ENCODE results near the gene ZNF575. TPM values are rescaled to one million over a fixed set of nuclear protein-coding genes. Genes with fewer than 3 reads are reported as not detected.
A peak's percentile ranks its signal among the peaks of the same experiment; 100 is the strongest.

The ZNF575 gene
- total and polyA plus RNA-seq, 4 donors: 0.08 to 1.0 (median 0.49) TPM

GRCh38 chr19:43562698-43563241 is 29.8 kb downstream of the ZNF575 start:
- Histone ChIP-seq H3K27ac (ENCODE audit: low read depth in 1 of 2, low read length in 2 of 2) (peak overlapping the region; percentile 19 to 50), H3K27me3 (ENCODE audit: control insufficient read depth in 4 of 4, insufficient read depth in 4 of 4, low read length in 3 of 4) (no peaks in the 10 kb centered on the region), H3K4me1 (ENCODE audit: control insufficient read depth in 4 of 4, insufficient read depth in 4 of 4, low read length in 3 of 4) (no peaks in the 10 kb centered on the region), H3K9me3 (ENCODE audit: control insufficient read depth in 4 of 4, low read length in 3 of 4) (no peaks in the 10 kb centered on the region), H3K36me3 (ENCODE audit: control insufficient read depth in 4 of 4, insufficient read depth in 3 of 4, low read depth in 1 of 4, low read length in 3 of 4) (peaks cover 0 to 7% (median 2%) of the 10 kb centered on the region in 4 donors), H3K9ac (ENCODE audit: low read depth in 1 of 2, low read length in 2 of 2) (no peak overlapping the region), H3K4me3 (ENCODE audit: low read depth in 1 of 3, low read length in 3 of 3) (no peak overlapping the region)
- TF ChIP-seq SP1 (IDR thresholded peaks at IDR 0.05) (peak; percentile 29), YY1 (IDR thresholded peaks at IDR 0.05) (no peak), FOXA2 (IDR thresholded peaks at IDR 0.05) (no peak)
- DNase-seq (ENCODE audit: low spot score): no peak
- 69% methylated on average over 14 of the region's 14 CpGs for WGBS

DNA sequence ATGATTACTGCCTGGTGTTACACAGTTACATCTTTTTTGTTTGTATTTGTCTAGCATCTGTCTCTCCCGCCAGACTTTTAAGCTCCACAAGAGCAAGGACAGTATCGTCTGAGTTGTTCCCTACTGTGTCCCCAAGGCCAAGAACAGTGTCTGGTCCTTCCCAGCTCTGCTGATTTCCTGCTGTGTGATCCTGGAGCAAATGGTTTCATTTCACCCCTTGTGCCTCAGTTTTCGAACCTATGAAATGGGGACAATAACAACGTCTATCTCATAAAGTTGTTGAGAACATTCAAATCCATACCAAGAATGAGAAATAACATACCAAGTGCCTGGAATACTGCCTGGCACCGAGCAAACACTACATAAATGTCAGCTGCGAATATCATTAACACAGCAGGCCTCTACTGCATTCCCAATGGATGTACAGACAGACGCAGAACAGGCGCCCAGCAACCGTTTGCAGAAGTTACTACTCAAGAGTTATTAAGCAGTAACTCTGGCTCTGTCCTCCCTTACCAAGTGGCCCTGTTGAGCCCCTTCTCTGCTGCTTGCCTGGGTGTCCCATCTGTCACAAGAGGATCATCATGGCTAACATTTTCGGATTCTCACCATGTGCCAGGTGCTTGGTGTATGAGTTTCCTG is 30.9 kb downstream of the ZNF575 start:
- WGBS: 89% methylated on average over 10 of the region's 10 CpGs
- Histone ChIP-seq H3K36me3 (ENCODE audit: control insufficient read depth in 4 of 4, insufficient read depth in 3 of 4, low read depth in 1 of 4, low read length in 3 of 4) (peaks cover 0 to 7% (median 2%) of the 10 kb centered on the region in 4 donors), H3K9me3 (ENCODE audit: control insufficient read depth in 4 of 4, low read length in 3 of 4) (no peaks in the 10 kb centered on the region), H3K4me3 (ENCODE audit: low read depth in 1 of 3, low read length in 3 of 3) (no peak overlapping the region), H3K9ac (ENCODE audit: low read depth in 1 of 2, low read length in 2 of 2) (no peak overlapping the region), H3K27ac (ENCODE audit: low read depth in 1 of 2, low read length in 2 of 2) (peak overlapping the region in 1 of 2 donors; percentile 0), H3K4me1 (ENCODE audit: control insufficient read depth in 4 of 4, insufficient read depth in 4 of 4, low read length in 3 of 4) (no peaks in the 10 kb centered on the region), H3K27me3 (ENCODE audit: control insufficient read depth in 4 of 4, insufficient read depth in 4 of 4, low read length in 3 of 4) (no peaks in the 10 kb centered on the region)
- TF ChIP-seq YY1 (IDR thresholded peaks at IDR 0.05) (no peak), MAX (IDR thresholded peaks at IDR 0.05) (no peak), JUND (IDR thresholded peaks at IDR 0.05) (no peak), NR2F2 (IDR thresholded peaks at IDR 0.05) (no peak), REST (IDR thresholded peaks at IDR 0.05) (no peak)
- TF ChIP-seq, protein P1, sequence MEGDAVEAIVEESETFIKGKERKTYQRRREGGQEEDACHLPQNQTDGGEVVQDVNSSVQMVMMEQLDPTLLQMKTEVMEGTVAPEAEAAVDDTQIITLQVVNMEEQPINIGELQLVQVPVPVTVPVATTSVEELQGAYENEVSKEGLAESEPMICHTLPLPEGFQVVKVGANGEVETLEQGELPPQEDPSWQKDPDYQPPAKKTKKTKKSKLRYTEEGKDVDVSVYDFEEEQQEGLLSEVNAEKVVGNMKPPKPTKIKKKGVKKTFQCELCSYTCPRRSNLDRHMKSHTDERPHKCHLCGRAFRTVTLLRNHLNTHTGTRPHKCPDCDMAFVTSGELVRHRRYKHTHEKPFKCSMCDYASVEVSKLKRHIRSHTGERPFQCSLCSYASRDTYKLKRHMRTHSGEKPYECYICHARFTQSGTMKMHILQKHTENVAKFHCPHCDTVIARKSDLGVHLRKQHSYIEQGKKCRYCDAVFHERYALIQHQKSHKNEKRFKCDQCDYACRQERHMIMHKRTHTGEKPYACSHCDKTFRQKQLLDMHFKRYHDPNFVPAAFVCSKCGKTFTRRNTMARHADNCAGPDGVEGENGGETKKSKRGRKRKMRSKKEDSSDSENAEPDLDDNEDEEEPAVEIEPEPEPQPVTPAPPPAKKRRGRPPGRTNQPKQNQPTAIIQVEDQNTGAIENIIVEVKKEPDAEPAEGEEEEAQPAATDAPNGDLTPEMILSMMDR (IDR thresholded peaks at IDR 0.05; ENCODE audit: low read depth, low read length, missing input control): no peak
- no peak for DNase-seq (ENCODE audit: low spot score)

- no peak overlapping the region for H3K9ac ChIP-seq (ENCODE audit: low read depth in 1 of 2, low read length in 2 of 2)
- no peak overlapping the region for H3K27ac ChIP-seq (ENCODE audit: low read depth in 1 of 2, low read length in 2 of 2)
- DNase-seq (ENCODE audit: low spot score): no peak
- no peak overlapping the region for H3K4me3 ChIP-seq (ENCODE audit: low read depth in 1 of 3, low read length in 3 of 3)
- WGBS: 87% methylated on average over 9 of the region's 9 CpGs
- TF ChIP-seq NR2F2 (IDR thresholded peaks at IDR 0.05): no peak
- TF ChIP-seq SP1 (IDR thresholded peaks at IDR 0.05): no peak
- TF ChIP-seq, protein P1 (IDR thresholded peaks at IDR 0.05; ENCODE audit: low read depth, low read length, missing input control): no peak
- TF ChIP-seq FOXA2 (IDR thresholded peaks at IDR 0.05): no peak
- TF ChIP-seq MAX (IDR thresholded peaks at IDR 0.05): no peak
- no peak for TF ChIP-seq EGR1 (IDR thresholded peaks at IDR 0.05; ENCODE audit: low read depth in 2 of 2)
- TF ChIP-seq YY1 (IDR thresholded peaks at IDR 0.05): no peak
- H3K27me3 ChIP-seq (ENCODE audit: control insufficient read depth in 4 of 4, insufficient read depth in 4 of 4, low read length in 3 of 4): no peaks in the 10 kb centered on the region
- H3K4me1 ChIP-seq (ENCODE audit: control insufficient read depth in 4 of 4, insufficient read depth in 4 of 4, low read length in 3 of 4): no peaks in the 10 kb centered on the region
- no peaks in the 10 kb centered on the region for H3K9me3 ChIP-seq (ENCODE audit: control insufficient read depth in 4 of 4, low read length in 3 of 4)
- peaks cover 0 to 7% (median 2%) of the 10 kb centered on the region in 4 donors for H3K36me3 ChIP-seq (ENCODE audit: control insufficient read depth in 4 of 4, insufficient read depth in 3 of 4, low read depth in 1 of 4, low read length in 3 of 4)
These were observed 31.8 kb downstream of the ZNF575 start for GRCh38 chr19:43564800-43565199.
